ENCODE measurements around the gene PLEKHA8.

PLEKHA8 gene

DNA sequence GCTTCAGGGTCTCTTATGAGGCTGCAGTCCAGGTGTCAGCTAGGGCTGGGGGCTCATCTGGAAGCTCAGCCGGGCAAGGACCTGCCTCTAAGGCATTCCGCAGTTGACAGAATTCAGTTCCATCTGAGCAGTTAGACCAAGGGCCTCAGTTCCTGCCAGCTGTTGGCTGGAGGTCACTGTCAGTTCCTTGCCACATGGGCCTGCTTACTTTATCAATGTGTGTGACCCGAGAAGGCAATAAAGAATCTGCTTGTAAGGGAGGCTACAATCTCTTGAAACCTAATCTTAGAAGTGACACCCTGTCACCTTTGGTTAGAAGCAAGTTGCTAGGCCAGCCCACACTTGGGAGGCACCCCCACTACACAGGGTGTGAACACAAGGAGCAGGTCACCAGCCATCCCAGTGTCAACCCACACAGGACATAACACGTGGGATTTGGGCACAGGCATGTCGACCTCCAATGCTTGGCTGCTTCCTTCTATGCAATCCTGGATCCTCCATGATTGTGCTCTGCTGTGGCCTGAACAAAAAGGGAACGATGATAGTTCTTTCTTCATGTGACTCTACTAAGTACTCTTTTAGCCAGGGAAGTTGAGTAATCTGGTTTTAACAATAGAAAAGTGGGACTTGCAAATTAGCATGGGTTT, 148.4 kb downstream of the PLEKHA8 start:
- TF ChIP-seq, protein P1, sequence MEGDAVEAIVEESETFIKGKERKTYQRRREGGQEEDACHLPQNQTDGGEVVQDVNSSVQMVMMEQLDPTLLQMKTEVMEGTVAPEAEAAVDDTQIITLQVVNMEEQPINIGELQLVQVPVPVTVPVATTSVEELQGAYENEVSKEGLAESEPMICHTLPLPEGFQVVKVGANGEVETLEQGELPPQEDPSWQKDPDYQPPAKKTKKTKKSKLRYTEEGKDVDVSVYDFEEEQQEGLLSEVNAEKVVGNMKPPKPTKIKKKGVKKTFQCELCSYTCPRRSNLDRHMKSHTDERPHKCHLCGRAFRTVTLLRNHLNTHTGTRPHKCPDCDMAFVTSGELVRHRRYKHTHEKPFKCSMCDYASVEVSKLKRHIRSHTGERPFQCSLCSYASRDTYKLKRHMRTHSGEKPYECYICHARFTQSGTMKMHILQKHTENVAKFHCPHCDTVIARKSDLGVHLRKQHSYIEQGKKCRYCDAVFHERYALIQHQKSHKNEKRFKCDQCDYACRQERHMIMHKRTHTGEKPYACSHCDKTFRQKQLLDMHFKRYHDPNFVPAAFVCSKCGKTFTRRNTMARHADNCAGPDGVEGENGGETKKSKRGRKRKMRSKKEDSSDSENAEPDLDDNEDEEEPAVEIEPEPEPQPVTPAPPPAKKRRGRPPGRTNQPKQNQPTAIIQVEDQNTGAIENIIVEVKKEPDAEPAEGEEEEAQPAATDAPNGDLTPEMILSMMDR (IDR thresholded peaks at IDR 0.05; ENCODE audit: borderline replicate concordance, insufficient read depth, low read depth, low read length), result no peak
- H3K4me3 ChIP-seq (ENCODE audit: low read depth, low read length), result no peak overlapping the region

DNA sequence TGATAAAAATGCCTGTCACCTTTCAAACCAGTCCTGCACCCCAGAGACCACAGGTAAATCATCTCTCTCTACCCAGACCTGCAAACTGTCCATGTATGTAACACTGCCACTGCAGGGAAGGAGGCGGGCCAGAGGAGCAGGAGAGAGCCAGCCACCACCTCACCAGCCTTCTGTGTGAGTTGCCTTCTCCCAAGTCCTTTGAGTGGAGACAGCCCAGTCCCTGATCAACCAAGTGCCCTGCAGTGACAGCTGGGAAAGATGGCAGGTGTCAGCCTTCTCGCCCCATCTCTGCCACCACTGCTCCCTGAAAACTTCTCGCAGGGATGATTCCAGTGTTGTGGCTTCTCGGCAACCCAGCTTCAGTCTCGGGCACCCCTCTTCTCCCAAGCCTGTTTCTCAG, 149.0 kb downstream of the PLEKHA8 start:
- TF ChIP-seq, protein P1 (IDR thresholded peaks at IDR 0.05; ENCODE audit: borderline replicate concordance, insufficient read depth, low read depth, low read length), result no peak
- H3K4me3 ChIP-seq (ENCODE audit: low read depth, low read length), result no peak overlapping the region

DNA sequence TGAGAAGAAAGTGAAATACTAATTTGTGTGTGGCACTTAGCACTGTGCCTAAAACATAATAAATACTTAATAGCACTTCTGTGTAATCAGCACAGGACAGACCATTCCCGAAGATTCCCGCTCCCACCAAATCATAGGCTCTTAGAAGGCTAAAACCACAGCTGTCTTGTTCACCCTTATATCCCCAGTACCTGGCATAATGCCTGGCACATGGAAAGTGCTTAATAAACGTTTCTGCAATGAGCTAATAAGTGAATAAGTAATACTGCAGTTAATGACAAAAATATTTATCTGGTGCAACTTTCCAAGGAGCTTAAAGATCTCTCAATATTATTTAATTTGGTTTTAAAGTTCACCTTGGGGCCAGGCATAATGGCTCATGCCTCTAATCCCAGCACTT, 149.8 kb downstream of the PLEKHA8 start:
- TF ChIP-seq, protein P1 (IDR thresholded peaks at IDR 0.05; ENCODE audit: borderline replicate concordance, insufficient read depth, low read depth, low read length), result no peak

DNA sequence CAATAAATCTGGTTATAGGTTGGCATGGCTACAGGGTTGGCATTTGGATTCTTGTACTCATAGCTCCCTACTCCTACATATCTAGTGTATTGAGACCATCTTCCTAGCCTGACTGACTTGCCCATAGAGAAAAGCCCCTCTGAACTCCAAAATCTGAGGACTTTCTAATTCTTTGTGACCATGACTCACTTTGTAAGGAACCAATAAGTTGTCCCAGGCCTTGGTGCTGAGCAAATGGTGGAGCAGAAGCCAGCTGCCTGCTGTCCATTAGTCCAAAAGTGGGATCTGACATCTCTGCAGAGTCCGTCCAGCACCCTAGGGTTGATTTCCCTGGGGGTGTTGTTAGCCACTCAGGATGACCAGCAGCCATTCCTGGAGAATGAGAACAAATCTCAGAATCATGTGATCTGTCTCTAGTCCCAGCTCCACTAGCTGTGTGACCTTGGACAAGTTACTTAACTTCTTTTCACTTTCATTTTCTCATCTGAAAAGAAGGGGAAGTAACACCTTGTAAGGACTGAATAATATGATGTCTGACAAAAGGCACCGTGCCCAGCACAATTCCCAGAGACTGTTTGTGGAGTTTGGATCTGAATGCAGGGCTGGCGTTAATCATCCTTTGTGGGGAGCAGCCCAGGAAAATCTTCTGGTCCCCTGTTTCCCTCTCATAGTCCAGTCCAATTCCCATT, 150.7 kb downstream of the PLEKHA8 start:
- peak overlapping the region; percentile 23 for H3K4me3 ChIP-seq (ENCODE audit: low read depth, low read length)
- TF ChIP-seq, protein P1 (IDR thresholded peaks at IDR 0.05; ENCODE audit: borderline replicate concordance, insufficient read depth, low read depth, low read length), result no peak

More for the DNA sequence above, 149.8 kb downstream of the PLEKHA8 start:
- no peak overlapping the region for H3K4me3 ChIP-seq (ENCODE audit: low read depth, low read length)
